ENCODE data around the gene VPS37B. TPM values are rescaled to one million over a fixed set of nuclear protein-coding genes. Genes with fewer than 3 reads are reported as not detected.

The VPS37B gene
- total RNA-seq, 4 donors from 2014 or later: 21.2 to 52.4 (median 38.1) TPM

GRCh38 chr12:122862872-122863701, 32.8 kb downstream of the VPS37B start:
- 76% methylated on average over 7 of the region's 12 CpGs for WGBS
- intact Hi-C loops (cut with DNase I): no loop called here
- peak overlapping the region; percentile 58 to 66 (median 61) for H3K27ac ChIP-seq (replicated peaks in 1 of 4)
- TF ChIP-seq CTCF (IDR thresholded peaks at IDR 0.05) (no peak), POLR2AphosphoS5 (IDR thresholded peaks at IDR 0.05) (peak in 1 of 2 donors; percentile 12), EP300 (IDR thresholded peaks at IDR 0.05) (no peak), POLR2A (IDR thresholded peaks at IDR 0.05; ENCODE audit: low read depth) (no peak)
- peaks cover 13 to 67% (median 61%) of the 10 kb centered on the region in 4 donors for H3K36me3 ChIP-seq
- H3K27me3 ChIP-seq: no peaks in the 10 kb centered on the region
- H3K4me3 ChIP-seq: no peak overlapping the region
- DNase-seq (ENCODE audit: extremely low spot score): no peak
- no peaks in the 10 kb centered on the region for H3K9me3 ChIP-seq
- peaks cover 51 to 65% (median 59%) of the 10 kb centered on the region in 4 donors for H3K4me1 ChIP-seq

- Histone ChIP-seq H3K9me3 (no peaks in the 10 kb centered on the region), H3K4me1 (peaks cover 42 to 58% (median 53%) of the 10 kb centered on the region in 4 donors), H3K36me3 (peaks cover 5 to 73% (median 57%) of the 10 kb centered on the region in 4 donors), H3K4me3 (no peak overlapping the region), H3K27me3 (no peaks in the 10 kb centered on the region), H3K27ac (replicated peaks in 1 of 4) (peak overlapping the region; percentile 52 to 71 (median 62))
- no peak for DNase-seq (ENCODE audit: extremely low spot score)
- intact Hi-C loops (cut with DNase I): no loop called here
- TF ChIP-seq POLR2A (IDR thresholded peaks at IDR 0.05; ENCODE audit: low read depth): no peak
- TF ChIP-seq CTCF (IDR thresholded peaks at IDR 0.05): no peak
- TF ChIP-seq EP300 (IDR thresholded peaks at IDR 0.05): no peak
- no peak for TF ChIP-seq POLR2AphosphoS5 (IDR thresholded peaks at IDR 0.05)
- 59% methylated on average over 20 of the region's 20 CpGs for WGBS
Measured at GRCh38 chr12:122862110-122862634, 33.8 kb downstream of the VPS37B start.

GRCh38 chr12:122861587-122861970, 34.3 kb downstream of the VPS37B start:
- Histone ChIP-seq H3K36me3 (peaks cover 0 to 73% (median 56%) of the 10 kb centered on the region in 4 donors), H3K9me3 (no peaks in the 10 kb centered on the region), H3K27ac (replicated peaks in 1 of 4) (peak overlapping the region; percentile 52 to 71 (median 62)), H3K4me1 (peaks cover 37 to 52% (median 51%) of the 10 kb centered on the region in 4 donors), H3K27me3 (no peaks in the 10 kb centered on the region), H3K4me3 (no peak overlapping the region)
- intact Hi-C loops (cut with DNase I): no loop called here
- no peak for DNase-seq (ENCODE audit: extremely low spot score)
- 65% methylated on average over 4 of the region's 5 CpGs for WGBS
- no peak for TF ChIP-seq POLR2AphosphoS5 (IDR thresholded peaks at IDR 0.05)
- TF ChIP-seq EP300 (IDR thresholded peaks at IDR 0.05): no peak
- TF ChIP-seq POLR2A (IDR thresholded peaks at IDR 0.05; ENCODE audit: low read depth): no peak
- TF ChIP-seq CTCF (IDR thresholded peaks at IDR 0.05): no peak

GRCh38 chr12:122860854-122861586, 34.9 kb downstream of the VPS37B start:
- intact Hi-C loops (cut with DNase I): loop anchor here (1.0 kb wide), 1 partner anchor 90 kb away; no protein-coding TSS in a partner anchor
- Histone ChIP-seq H3K4me3 (no peak overlapping the region), H3K9me3 (no peaks in the 10 kb centered on the region), H3K27me3 (no peaks in the 10 kb centered on the region), H3K27ac (replicated peaks in 1 of 4) (peak overlapping the region; percentile 52 to 71 (median 62)), H3K36me3 (peaks cover 0 to 73% (median 56%) of the 10 kb centered on the region in 4 donors), H3K4me1 (peaks cover 37 to 52% (median 48%) of the 10 kb centered on the region in 4 donors)
- DNase-seq (ENCODE audit: extremely low spot score): no peak
- 83% methylated on average over 17 of the region's 23 CpGs for WGBS
- no peak for TF ChIP-seq CTCF (IDR thresholded peaks at IDR 0.05)
- no peak for TF ChIP-seq POLR2A (IDR thresholded peaks at IDR 0.05; ENCODE audit: low read depth)
- no peak for TF ChIP-seq POLR2AphosphoS5 (IDR thresholded peaks at IDR 0.05)
- TF ChIP-seq EP300 (IDR thresholded peaks at IDR 0.05): no peak

Measured in esophagus muscularis mucosa (tissue), 4 donors.